Measurements from ENCODE around the gene TAOK1.

GRCh38 chr17:29581583-29582253, 191.6 kb downstream of the TAOK1 start:
- TF ChIP-seq CTCF (conservative IDR thresholded peaks at IDR 0.05; ENCODE audit: low read length) (no peak), EZH2phosphoT487 (IDR thresholded peaks at IDR 0.05; ENCODE audit: borderline replicate concordance) (no peak)
